ENCODE measurements around the gene MITF. TPM values are rescaled to one million over a fixed set of nuclear protein-coding genes. Genes with fewer than 3 reads are reported as not detected.

MITF gene
- total and polyA plus RNA-seq, 10 donors, result 0.83 to 11.9 (median 6.2) TPM

DNA sequence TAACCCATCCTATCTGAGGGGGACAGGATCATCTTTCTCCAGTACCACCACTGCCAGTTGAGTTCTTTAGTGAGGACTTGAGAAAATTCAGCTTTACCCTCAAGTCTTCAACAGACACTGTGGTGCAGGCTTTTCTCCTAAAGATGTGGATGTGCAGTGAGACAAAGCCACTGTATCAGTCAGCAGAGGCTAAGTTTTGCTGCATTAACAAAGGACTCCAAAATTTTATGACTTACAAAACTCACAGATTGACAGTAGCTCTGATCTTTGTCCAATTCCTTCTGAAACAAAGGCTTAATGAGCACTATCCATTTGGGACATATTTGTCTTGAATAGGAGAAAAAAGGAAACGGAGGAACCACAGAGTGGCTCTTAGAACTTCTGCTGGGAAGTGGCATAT lies 87.9 kb downstream of the MITF start:
- Histone ChIP-seq H3K9me3 (peaks cover 0 to 8% (median 0%) of the 10 kb centered on the region in 8 donors), H3K4me1 (no peaks in the 10 kb centered on the region), H3K36me3 (no peaks in the 10 kb centered on the region), H3K4me3 (no peak overlapping the region), H3K27me3 (replicated peaks in 1 of 7) (no peaks in the 10 kb centered on the region), H3K27ac (no peak overlapping the region)
- TF ChIP-seq, protein P1, sequence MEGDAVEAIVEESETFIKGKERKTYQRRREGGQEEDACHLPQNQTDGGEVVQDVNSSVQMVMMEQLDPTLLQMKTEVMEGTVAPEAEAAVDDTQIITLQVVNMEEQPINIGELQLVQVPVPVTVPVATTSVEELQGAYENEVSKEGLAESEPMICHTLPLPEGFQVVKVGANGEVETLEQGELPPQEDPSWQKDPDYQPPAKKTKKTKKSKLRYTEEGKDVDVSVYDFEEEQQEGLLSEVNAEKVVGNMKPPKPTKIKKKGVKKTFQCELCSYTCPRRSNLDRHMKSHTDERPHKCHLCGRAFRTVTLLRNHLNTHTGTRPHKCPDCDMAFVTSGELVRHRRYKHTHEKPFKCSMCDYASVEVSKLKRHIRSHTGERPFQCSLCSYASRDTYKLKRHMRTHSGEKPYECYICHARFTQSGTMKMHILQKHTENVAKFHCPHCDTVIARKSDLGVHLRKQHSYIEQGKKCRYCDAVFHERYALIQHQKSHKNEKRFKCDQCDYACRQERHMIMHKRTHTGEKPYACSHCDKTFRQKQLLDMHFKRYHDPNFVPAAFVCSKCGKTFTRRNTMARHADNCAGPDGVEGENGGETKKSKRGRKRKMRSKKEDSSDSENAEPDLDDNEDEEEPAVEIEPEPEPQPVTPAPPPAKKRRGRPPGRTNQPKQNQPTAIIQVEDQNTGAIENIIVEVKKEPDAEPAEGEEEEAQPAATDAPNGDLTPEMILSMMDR (IDR thresholded peaks at IDR 0.05 in 8 of 11, conservative IDR thresholded peaks at IDR 0.05 in 3 of 11), result no peak
- TF ChIP-seq POLR2AphosphoS5 (IDR thresholded peaks at IDR 0.05) (no peak), POLR2A (IDR thresholded peaks at IDR 0.05) (no peak)
- 87 to 91% (median 89%) methylated on average over 1 of the region's 1 CpG for WGBS, 5 donors
- intact Hi-C loops (cut with DNase I; ENCODE audit: low total_unique reads), result no loop called here
- no peak for DNase-seq

DNA sequence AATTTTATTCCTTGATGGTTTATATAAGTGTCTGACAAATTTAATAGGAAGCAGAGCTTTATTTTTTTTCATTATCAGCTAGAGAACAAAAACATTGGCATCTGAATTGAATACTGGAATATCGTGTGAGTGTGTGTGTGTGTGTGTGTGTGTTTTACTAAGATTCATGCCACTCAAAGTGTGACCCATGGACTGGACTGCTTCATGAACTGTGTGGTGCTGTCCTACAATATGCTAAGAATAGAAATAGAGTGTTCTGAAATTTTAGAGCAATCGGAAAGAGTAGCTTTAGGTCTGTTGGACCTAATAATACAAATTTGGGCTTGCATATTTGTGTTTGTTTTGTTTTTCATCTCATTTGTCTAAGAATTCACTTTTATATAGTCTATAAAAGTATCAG lies 89.6 kb downstream of the MITF start:
- 44 to 93% (median 78%) methylated on average over 2 of the region's 2 CpGs for WGBS, 5 donors
- TF ChIP-seq POLR2A (IDR thresholded peaks at IDR 0.05) (no peak), POLR2AphosphoS5 (IDR thresholded peaks at IDR 0.05) (no peak)
- TF ChIP-seq, protein P1 (IDR thresholded peaks at IDR 0.05 in 8 of 11, conservative IDR thresholded peaks at IDR 0.05 in 3 of 11), result no peak
- no peaks in the 10 kb centered on the region for H3K27me3 ChIP-seq (replicated peaks in 1 of 7)
- intact Hi-C loops (cut with DNase I; ENCODE audit: low total_unique reads), result no loop called here
- no peak overlapping the region for H3K4me3 ChIP-seq
- no peaks in the 10 kb centered on the region for H3K4me1 ChIP-seq
- peaks cover 0 to 5% (median 0%) of the 10 kb centered on the region in 8 donors for H3K9me3 ChIP-seq
- no peak overlapping the region for H3K27ac ChIP-seq
- no peak for DNase-seq
- H3K36me3 ChIP-seq, result no peaks in the 10 kb centered on the region

DNA sequence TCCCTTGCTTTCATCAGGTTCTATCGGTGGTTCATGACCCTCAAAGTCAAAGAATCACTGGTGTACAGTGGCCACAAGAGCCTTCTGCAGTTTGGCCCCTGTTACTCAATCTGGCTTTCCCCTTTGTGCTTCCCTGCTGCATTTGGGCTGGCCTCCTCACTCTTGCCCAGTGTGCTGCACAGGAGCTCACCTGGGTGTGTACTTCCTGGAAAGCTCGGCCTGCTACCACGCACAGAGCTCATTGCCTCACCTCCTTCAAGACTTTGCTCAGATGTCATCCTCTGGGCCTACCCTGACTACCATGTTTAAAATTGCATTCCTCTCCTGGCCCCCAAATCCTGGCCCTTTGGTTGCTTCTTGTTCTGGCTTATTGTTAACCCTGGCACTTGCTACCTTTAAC lies 90.9 kb downstream of the MITF start:
- Histone ChIP-seq H3K27ac (no peak overlapping the region), H3K27me3 (replicated peaks in 1 of 7) (no peaks in the 10 kb centered on the region), H3K36me3 (no peaks in the 10 kb centered on the region), H3K9me3 (peaks cover 0 to 7% (median 2%) of the 10 kb centered on the region in 8 donors), H3K4me1 (no peaks in the 10 kb centered on the region), H3K4me3 (no peak overlapping the region)
- WGBS, 5 donors, result 60 to 87% (median 78%) methylated on average over 3 of the region's 3 CpGs
- DNase-seq, result no peak
- TF ChIP-seq, protein P1 (IDR thresholded peaks at IDR 0.05 in 8 of 11, conservative IDR thresholded peaks at IDR 0.05 in 3 of 11), result no peak
- TF ChIP-seq POLR2A (IDR thresholded peaks at IDR 0.05), result no peak
- no peak for TF ChIP-seq POLR2AphosphoS5 (IDR thresholded peaks at IDR 0.05)
- intact Hi-C loops (cut with DNase I; ENCODE audit: low total_unique reads), result no loop called here

DNA sequence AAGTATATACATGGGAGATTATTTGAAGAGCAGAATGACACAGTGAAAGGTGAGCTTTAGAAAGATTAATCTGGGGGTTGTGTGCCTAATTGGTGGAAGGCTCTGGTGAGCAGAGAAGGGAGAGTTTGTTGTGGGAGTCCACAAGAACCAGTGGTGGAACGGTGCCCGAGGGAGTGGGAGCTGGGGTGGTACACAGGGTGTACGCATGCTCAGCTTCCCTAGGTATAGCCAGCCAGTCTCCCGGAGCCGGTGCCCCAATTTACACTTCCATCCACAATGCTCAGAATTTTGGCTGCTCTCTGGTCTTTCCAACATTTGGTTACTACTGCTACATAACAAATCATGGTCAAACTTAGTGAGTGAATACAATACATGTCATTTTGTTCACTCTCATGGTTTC lies 92.5 kb downstream of the MITF start:
- TF ChIP-seq, protein P1 (IDR thresholded peaks at IDR 0.05 in 8 of 11, conservative IDR thresholded peaks at IDR 0.05 in 3 of 11), result no peak
- TF ChIP-seq POLR2AphosphoS5 (IDR thresholded peaks at IDR 0.05) (no peak), POLR2A (IDR thresholded peaks at IDR 0.05) (no peak)
- Histone ChIP-seq H3K4me1 (no peaks in the 10 kb centered on the region), H3K9me3 (peaks cover 0 to 15% (median 10%) of the 10 kb centered on the region in 8 donors), H3K27me3 (replicated peaks in 1 of 7) (no peaks in the 10 kb centered on the region), H3K4me3 (no peak overlapping the region), H3K27ac (no peak overlapping the region), H3K36me3 (no peaks in the 10 kb centered on the region)
- WGBS, 5 donors, result 74 to 98% (median 82%) methylated on average over 5 of the region's 5 CpGs
- intact Hi-C loops (cut with DNase I; ENCODE audit: low total_unique reads), result no loop called here
- no peak for DNase-seq

Measured in spleen (tissue), 11 donors.